ENCODE data around the gene HS3ST2. TPM values are rescaled to one million over a fixed set of nuclear protein-coding genes. Genes with fewer than 3 reads are reported as not detected.

Gene HS3ST2
- total RNA-seq, 1 experiment from 2014 or later = not detected

DNA sequence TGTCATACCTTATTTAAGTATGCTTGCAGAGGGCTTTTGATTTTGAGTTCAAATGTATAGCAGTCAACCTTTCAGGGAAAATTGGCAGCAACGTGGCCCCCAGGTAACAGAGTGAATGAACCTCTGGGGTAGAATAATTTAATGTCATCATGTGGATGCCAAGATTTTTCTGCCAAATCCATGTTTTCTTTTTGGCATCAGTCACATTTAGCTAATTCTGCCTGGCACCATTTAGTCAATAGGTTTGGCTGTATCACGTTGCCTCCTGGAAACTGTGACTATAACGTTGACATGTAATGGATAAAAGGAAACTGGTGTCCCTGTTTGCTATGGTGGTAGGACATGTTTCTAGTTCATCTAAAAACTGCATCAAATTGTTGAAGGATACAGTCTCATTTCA, 115.5 kb downstream of the HS3ST2 start:
- no peak overlapping the region for H3K27ac Mint-ChIP-seq (ENCODE audit: unreplicated experiment)
- intact Hi-C loops (cut with micrococcal nuclease; ENCODE audit: unreplicated experiment) = no loop called here
- H3K4me1 Mint-ChIP-seq (ENCODE audit: low read depth, unreplicated experiment) = no peaks in the 10 kb centered on the region
- CTCF ChIA-PET = no interaction called here
- TF ChIP-seq, protein P1, sequence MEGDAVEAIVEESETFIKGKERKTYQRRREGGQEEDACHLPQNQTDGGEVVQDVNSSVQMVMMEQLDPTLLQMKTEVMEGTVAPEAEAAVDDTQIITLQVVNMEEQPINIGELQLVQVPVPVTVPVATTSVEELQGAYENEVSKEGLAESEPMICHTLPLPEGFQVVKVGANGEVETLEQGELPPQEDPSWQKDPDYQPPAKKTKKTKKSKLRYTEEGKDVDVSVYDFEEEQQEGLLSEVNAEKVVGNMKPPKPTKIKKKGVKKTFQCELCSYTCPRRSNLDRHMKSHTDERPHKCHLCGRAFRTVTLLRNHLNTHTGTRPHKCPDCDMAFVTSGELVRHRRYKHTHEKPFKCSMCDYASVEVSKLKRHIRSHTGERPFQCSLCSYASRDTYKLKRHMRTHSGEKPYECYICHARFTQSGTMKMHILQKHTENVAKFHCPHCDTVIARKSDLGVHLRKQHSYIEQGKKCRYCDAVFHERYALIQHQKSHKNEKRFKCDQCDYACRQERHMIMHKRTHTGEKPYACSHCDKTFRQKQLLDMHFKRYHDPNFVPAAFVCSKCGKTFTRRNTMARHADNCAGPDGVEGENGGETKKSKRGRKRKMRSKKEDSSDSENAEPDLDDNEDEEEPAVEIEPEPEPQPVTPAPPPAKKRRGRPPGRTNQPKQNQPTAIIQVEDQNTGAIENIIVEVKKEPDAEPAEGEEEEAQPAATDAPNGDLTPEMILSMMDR (IDR thresholded peaks at IDR 0.05; ENCODE audit: unreplicated experiment) = no peak
- no TSS peak for BruUV-seq (replicated peaks)
- DNase-seq = no peak
- no peaks in the 10 kb centered on the region for H3K9me3 Mint-ChIP-seq (ENCODE audit: low read depth, unreplicated experiment)
- H3K27me3 Mint-ChIP-seq (ENCODE audit: unreplicated experiment) = peaks cover 91% of the 10 kb centered on the region
- no peak overlapping the region for H3K4me3 Mint-ChIP-seq (ENCODE audit: low read depth, unreplicated experiment)
- H3K36me3 Mint-ChIP-seq (ENCODE audit: insufficient read depth, unreplicated experiment) = no peaks in the 10 kb centered on the region

- TF ChIP-seq, protein P1 (IDR thresholded peaks at IDR 0.05; ENCODE audit: unreplicated experiment) = no peak
- no peak for DNase-seq
- Mint-ChIP-seq H3K9me3 (ENCODE audit: low read depth, unreplicated experiment) (no peaks in the 10 kb centered on the region), H3K4me1 (ENCODE audit: low read depth, unreplicated experiment) (no peaks in the 10 kb centered on the region), H3K4me3 (ENCODE audit: low read depth, unreplicated experiment) (no peak overlapping the region), H3K27ac (ENCODE audit: unreplicated experiment) (no peak overlapping the region), H3K36me3 (ENCODE audit: insufficient read depth, unreplicated experiment) (no peaks in the 10 kb centered on the region), H3K27me3 (ENCODE audit: unreplicated experiment) (peaks cover 89% of the 10 kb centered on the region)
- intact Hi-C loops (cut with micrococcal nuclease; ENCODE audit: unreplicated experiment) = no loop called here
- CTCF ChIA-PET = no interaction called here
- no TSS peak for BruUV-seq (replicated peaks)
Observed at GRCh38 chr16:22932032-22932771, 118.2 kb downstream of the HS3ST2 start.

- Mint-ChIP-seq H3K27ac (ENCODE audit: unreplicated experiment) (no peak overlapping the region), H3K36me3 (ENCODE audit: insufficient read depth, unreplicated experiment) (no peaks in the 10 kb centered on the region), H3K27me3 (ENCODE audit: unreplicated experiment) (peaks cover 80% of the 10 kb centered on the region), H3K9me3 (ENCODE audit: low read depth, unreplicated experiment) (no peaks in the 10 kb centered on the region), H3K4me1 (ENCODE audit: low read depth, unreplicated experiment) (no peaks in the 10 kb centered on the region), H3K4me3 (ENCODE audit: low read depth, unreplicated experiment) (no peak overlapping the region)
- CTCF ChIA-PET = no interaction called here
- TF ChIP-seq, protein P1 (IDR thresholded peaks at IDR 0.05; ENCODE audit: unreplicated experiment) = no peak
- intact Hi-C loops (cut with micrococcal nuclease; ENCODE audit: unreplicated experiment) = no loop called here
- DNase-seq = no peak
- BruUV-seq (replicated peaks) = no TSS peak
Observed at GRCh38 chr16:22933173-22933572, 119.2 kb downstream of the HS3ST2 start.

GRCh38 chr16:22934786-22935185, 120.8 kb downstream of the HS3ST2 start:
- no peak for DNase-seq
- Mint-ChIP-seq H3K27me3 (ENCODE audit: unreplicated experiment) (peaks cover 76% of the 10 kb centered on the region), H3K9me3 (ENCODE audit: low read depth, unreplicated experiment) (no peaks in the 10 kb centered on the region), H3K27ac (ENCODE audit: unreplicated experiment) (no peak overlapping the region), H3K4me1 (ENCODE audit: low read depth, unreplicated experiment) (no peaks in the 10 kb centered on the region), H3K4me3 (ENCODE audit: low read depth, unreplicated experiment) (no peak overlapping the region), H3K36me3 (ENCODE audit: insufficient read depth, unreplicated experiment) (no peaks in the 10 kb centered on the region)
- CTCF ChIA-PET = no interaction called here
- intact Hi-C loops (cut with micrococcal nuclease; ENCODE audit: unreplicated experiment) = no loop called here
- TF ChIP-seq, protein P1 (IDR thresholded peaks at IDR 0.05; ENCODE audit: unreplicated experiment) = no peak
- BruUV-seq (replicated peaks) = no TSS peak
